HG03139 (cell line): Measurements from ENCODE around the gene GPRC5C.
A peak's percentile ranks its signal among the peaks of the same experiment; 100 is the strongest.

ENCODE experiments used
- ATAC-seq: cut with Tn5 transposase; IDR thresholded peaks from one replicate; pipeline ENCODE4 v1.9.1; 2021; ENCODE audit not compliant: unreplicated experiment

GPRC5C gene

DNA sequence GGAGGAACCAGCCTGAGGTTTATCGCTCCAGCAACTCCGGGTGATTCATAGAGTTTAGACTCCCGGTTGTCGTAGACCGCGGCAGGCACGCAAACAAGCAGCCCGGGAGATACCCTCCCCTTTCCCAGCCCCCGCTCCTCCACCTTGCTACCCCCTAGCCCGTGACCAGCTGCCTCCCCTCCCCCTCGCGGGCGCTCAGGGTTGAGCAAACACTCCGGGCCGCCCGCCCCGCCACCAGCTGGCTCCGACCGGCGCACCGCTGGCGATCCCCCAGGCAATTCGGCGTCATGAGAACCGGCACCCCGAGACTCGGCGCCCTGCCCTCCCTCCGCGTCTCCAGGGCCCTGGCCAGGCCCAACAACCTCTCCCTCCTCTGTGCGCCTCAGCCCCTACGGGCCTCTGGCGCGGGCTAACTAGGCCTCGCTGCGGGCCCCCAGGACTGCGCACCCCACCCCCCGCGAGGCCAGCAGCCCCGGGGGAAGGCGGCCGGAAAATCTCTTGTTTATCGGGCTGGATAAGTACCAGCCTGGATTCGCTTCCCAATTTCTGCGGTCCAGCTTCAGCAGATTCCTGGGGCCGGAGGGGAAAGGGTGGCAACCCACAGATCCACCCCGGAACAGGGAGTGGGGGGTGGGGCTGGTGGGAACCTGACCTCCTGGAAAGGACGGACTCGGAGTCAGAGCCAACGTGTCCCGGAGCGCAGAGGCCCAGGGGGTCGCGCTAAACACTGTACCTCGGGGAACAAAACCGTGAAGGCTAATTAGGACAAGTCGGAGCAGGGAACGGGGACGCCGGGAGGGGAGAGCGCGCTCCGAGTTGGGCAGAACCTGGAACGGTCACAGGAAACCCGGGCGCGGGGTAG is 951 bp upstream of the GPRC5C start:
- ATAC-seq, result peak; percentile 49

DNA sequence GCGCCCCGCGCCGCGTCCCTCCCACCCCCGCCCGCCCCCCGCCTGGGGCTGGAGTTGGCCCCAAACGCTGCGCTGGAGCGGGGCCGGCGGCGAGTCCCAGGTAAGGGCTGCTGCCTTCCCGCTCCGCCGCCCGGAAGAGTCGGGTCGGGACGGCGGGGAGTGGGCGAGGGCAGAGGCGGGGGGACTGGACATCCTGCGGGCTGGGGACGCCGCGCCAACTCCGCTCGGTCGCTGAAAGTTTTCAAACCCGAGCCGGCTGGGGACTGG is 469 bp downstream of the GPRC5C start:
- ATAC-seq, result no peak

DNA sequence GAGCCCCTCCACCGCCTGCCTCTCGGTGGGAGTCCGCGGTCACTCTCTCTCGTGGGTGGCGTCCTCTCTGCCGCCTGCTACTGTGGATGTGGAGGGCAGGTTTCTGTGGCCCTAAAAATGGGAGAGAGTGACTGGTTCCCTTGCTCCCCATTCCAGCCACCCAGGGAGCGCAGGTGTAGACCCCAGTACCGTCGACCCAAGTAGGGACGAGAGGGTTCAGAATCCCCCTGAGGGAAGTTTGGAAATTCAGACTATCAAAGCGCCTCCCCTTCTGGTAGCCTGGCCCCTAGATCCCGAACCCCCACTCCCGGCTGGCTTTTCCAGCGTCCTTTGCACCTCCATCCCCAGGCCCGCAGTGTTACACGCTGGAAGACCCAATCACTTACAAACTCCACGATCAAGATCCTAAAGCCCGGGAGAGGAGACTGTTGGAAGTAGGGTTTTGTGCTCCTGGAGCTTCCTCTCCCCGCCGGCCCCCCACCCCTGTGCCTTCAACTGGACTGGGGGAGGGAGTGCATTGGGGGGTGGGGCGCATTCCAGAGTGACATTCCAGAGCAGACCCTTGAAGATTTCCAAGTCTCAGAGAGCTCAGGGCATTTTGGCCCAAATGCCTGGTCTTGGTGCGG is 991 bp downstream of the GPRC5C start:
- ATAC-seq, result no peak

DNA sequence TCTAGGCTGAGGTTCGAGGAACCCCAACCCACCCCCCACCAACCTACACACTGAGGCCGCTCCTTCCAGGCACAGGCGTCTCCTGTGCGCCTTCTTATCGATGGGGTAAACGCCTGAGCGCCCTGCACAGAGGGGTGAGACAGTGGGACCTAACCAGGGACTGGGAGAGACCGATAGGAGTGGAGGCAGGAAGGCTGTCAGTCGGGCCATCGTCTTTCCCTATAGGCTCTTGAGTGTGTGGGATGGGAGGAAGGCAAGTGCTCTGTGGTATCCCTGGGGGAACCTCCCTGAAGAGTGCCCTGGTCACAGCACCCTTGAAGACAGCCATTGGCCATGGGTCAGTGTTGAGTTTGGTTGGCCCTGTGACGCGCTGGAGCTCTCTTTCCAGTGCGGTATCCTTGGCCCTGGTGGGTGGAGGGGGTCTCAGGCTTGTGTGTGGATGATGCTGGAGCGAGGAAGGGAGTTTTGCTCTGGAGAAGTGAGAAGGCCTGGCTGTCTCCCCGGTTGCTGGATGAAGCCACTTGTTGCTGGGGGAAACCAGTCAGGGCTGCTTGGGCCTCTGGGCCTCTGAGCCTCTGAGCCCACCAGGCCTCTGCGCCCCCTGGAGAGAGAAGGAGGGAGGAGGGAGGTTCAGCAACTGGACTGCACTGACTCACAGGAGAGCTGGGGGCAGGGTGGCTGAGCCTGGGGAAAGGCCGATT is 1.7 kb downstream of the GPRC5C start:
- ATAC-seq, result no peak

DNA sequence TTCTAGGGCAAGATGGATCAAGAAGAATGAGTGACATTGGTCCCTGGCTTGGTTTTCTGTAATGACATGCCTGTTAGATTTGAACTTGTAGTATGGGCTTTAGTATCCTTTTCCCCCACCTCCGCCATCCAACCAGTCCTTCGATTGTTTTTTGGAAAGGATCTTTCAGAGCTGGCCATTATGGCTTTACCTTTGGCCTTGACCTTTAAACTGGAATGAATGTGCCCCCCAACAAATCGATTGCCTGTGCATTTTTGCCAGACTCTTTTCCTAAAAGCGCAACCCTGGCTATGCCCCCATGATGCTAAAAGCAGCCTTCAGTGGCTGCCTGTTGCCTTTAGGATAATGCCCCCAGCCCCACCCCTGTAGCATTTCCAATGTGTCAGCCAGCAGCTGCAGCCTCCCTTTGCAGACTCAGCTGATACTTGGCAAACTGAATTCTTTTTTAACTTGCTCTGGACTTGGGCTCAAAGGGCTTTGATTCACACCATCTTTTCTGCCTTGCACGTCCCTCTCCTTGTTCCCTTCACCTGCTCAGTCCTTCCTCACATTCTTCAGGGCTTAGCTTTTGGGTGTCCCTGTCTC is 4.0 kb downstream of the GPRC5C start:
- ATAC-seq, result no peak

DNA sequence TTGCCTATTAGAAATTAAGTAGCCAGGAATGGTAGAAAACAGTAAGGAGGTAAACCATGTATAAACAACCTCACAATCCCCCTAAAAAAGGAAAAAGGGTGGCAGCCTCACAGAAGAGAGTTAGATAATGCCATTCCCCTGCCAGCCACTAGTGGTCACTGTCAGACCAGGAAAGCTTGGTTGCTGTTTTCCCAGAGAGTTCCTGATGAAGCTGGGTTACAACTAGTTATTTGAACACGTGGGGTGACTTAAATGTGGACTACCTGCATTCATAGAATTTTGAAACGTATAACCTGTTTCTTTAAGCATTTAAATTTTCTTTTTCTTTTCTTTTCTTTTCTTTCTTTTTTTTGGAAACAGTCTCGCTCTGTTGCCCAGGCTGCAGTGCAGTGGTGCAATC is 5.8 kb downstream of the GPRC5C start:
- ATAC-seq, result no peak

DNA sequence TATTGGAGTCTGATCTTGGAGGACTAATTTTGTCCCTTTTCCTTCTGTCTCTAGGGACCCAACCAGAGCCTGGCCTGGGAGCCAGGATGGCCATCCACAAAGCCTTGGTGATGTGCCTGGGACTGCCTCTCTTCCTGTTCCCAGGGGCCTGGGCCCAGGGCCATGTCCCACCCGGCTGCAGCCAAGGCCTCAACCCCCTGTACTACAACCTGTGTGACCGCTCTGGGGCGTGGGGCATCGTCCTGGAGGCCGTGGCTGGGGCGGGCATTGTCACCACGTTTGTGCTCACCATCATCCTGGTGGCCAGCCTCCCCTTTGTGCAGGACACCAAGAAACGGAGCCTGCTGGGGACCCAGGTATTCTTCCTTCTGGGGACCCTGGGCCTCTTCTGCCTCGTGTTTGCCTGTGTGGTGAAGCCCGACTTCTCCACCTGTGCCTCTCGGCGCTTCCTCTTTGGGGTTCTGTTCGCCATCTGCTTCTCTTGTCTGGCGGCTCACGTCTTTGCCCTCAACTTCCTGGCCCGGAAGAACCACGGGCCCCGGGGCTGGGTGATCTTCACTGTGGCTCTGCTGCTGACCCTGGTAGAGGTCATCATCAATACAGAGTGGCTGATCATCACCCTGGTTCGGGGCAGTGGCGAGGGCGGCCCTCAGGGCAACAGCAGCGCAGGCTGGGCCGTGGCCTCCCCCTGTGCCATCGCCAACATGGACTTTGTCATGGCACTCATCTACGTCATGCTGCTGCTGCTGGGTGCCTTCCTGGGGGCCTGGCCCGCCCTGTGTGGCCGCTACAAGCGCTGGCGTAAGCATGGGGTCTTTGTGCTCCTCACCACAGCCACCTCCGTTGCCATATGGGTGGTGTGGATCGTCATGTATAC is 8.0 kb downstream of the GPRC5C start:
- ATAC-seq, result no peak

DNA sequence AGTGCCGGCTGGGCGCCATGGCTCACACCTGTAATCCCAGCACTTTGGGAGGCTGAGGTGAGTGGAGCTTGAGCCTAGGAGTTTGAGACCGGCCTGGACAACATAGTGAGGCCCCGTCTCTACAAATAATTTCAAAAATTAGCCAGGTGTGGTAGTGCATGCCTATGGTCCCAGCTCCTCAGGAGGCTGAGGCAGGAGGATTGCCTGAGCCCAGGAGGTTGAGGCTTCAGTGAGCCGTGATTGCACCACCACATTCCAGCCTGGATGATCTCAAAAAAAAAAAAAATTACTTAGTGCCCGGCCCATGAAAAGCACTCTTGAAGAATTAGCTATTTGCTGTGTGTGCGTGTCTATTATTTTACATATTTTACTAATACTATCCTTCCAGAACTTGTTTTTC is 9.6 kb downstream of the GPRC5C start:
- no peak for ATAC-seq

DNA sequence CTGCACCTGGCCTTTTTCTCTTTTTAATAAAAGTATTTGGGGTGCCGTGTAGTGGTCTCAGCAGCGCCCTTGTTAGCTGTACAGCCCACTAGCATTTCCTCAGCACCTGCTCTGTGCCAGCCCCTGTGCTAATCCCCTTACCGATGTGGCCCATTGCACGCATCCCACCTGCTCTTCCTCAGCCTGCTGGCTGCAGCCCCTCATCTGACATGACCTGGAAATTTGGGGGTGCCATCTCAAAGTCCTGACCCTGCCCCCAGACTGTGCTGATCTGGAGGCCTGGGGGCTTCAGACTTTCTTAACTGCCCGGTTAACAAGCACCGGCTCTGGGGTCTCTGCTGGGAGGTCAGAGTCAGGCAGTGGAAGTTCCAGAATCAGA is 10.4 kb downstream of the GPRC5C start:
- ATAC-seq, result no peak

DNA sequence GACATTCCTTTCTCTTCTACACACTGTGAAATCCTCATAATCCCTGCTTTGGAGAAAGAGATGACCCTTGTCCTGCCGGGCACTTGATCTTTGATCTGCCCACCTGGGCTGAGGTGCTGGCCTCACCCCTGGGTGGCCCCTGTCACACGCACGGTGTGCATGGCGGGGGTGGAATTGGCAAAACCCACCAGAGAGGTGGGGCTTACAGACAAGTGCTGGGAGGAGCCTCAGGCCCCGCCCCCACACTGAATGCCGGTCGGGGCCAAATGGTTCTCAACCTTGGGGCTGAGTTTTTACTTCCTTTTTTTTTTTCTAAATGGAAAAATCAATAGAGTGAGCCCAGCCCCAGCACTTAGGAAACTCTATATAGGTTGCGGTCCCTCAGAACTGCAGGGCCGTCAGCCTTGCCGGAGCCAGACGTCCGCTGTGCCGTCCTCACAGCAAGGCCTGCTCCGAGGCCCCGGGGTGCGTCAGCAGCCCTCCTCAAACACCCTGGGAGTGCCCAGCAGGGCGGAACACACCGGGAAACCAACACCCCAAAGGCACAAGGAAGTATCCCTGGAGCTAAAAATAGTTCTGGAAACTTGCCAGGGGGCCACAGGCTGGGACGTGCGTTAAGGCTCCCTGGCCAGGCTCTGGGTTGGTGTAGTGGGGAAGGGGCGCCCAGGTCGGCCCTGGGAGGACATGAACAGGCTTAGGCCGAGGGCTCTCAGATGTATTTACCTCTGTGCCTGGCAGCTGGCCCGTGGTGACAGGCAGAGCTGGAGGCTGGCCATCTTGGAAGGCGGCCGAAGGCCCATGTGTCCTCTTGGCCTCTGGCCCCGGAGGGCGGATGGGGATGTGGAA is 11.0 kb downstream of the GPRC5C start:
- peak; percentile 67 for ATAC-seq

DNA sequence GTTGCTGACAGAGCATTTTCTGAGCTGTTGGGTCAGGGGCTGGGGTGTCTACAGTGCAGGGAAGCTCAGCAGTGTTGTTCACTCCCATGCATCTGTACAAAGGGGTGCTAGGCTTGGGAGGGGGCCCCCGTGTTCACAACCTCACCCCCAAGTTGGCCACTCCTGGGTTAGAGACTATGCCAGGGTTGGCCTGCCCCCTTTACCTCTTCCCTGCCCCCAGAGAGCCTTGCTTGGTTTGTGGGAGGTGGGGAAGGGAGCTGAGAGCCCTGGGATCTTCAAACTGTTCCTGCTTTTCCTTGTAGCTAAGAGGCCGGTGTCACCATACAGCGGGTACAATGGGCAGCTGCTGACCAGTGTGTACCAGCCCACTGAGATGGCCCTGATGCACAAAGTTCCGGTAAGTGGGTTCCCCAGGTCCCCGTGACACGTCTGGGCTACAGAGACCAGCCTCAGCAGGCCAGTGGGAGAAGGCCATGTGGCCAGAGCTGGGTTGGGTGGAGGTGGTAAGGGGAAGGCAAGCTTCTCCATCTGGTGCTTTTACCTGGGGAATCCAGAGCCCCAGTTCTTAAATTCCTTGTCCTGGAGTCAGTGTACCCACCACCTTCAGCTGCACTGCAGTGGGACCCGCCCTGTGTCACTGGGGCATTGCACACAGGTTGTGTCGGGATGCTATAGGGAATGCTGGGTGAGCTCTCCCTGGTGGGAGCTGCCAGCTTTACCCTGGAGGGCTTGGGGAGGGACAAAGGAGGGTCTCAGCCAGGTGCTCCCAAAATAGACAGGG is 11.8 kb downstream of the GPRC5C start:
- no peak for ATAC-seq

DNA sequence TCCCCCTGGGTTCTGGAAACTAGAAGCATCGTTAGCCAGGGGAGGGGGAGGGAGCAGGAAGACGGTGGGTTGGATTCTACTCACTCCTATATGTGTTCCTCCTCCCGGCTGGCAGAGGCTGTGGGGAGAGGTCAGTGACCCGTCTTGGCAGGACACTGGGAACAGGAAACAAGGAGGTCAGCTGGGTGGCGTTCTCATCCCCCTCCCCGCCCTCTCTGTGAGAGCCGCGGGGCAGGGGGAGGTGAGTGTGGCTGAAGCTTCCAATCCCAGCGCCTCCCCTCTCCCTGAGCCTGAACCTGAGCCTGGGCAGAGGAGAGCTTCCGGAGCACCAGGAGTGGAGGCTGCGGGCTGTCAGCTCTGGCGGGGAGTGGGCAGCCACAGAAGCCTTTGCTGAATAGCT is 12.5 kb downstream of the GPRC5C start:
- ATAC-seq, result no peak

DNA sequence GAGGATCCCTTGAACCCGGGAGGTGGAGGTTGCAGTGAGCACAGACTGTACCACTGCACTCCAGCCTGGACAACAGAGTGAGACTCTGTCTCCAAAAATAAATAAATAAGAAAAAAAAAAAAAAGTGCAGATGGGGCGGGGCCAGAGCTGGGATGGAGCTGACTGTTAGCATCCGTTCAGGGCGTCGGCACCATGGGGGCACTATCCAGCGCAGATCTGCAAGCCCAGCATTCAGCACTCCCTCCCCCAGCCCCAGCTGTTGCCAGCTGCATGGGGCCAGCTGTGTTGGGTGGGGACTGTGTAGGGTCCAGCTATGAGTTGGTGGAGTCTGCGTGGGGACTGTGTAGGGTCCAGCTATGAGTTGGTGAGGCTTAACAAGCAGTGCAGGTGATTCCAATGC is 13.3 kb downstream of the GPRC5C start:
- ATAC-seq, result no peak

DNA sequence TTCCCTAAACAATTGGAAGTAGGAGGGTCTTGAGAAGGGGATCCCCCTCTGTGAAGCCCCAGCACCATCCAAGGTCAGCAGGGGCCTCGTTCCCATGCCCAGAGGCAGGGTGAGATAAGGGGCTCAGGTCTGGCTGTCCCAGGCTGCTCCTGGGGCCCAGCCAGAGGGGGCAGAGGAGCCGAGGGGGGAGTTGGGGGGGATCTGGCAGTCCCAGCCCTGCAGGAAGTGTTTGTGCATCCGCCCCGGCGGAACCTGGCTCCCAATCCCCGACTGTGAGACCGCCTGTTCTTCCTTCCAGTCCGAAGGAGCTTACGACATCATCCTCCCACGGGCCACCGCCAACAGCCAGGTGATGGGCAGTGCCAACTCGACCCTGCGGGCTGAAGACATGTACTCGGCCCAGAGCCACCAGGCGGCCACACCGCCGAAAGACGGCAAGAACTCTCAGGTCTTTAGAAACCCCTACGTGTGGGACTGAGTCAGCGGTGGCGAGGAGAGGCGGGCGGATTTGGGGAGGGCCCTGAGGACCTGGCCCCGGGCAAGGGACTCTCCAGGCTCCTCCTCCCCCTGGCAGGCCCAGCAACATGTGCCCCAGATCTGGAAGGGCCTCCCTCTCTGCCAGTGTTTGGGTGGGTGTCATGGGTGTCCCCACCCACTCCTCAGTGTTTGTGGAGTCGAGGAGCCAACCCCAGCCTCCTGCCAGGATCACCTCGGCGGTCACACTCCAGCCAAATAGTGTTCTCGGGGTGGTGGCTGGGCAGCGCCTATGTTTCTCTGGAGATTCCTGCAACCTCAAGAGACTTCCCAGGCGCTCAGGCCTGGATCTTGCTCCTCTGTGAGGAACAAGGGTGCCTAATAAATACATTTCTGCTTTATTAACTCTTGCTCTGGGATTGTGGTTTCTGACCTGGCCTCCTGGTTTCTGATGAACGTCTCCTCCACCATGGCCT is 14.9 kb downstream of the GPRC5C start:
- no peak for ATAC-seq

DNA sequence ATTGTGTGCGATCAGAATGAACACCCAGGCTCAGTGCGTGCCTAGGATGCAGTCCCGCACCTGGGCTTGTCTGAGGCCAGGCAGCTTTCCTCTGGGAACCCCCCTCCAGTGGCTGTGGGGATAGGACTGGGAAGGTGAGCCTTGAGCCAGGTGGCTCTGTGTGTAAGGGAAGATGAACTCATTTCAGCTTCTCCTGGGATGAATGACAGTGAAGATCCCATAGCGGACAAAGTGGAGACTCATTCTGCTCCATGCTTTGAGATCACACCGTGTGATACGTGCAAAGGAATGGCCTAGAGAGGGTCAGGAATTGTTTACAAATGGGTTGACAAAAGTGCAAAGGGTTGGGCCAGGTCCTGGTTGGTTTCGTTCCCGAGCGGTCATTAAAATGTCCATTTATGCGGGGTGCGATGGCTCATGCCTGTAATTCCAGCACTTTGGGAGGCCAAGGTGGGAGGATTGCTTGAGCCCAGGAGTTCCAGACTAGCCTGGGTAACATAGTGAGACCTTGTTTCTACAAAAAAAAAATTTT is 15.8 kb downstream of the GPRC5C start:
- no peak for ATAC-seq

DNA sequence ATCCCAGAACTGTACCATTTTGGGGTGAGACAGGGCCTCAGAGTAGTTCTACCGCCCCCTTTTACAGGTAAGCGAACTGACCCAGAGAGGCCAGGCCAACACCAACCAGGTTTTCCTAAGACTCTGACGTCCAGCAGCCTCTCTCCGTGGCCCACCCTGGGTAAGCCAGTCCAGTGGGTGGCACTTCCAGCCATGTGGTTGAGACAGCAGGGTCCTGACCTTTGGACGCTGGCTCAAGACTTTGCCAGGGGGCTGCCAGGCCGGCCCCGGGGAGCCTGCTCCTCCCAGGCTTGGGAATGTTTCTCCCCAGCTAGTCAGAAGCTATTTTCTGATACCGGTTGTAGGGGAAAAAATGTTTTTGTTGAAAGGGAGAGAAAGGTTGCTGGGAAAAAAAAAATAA is 16.9 kb downstream of the GPRC5C start:
- no peak for ATAC-seq

DNA sequence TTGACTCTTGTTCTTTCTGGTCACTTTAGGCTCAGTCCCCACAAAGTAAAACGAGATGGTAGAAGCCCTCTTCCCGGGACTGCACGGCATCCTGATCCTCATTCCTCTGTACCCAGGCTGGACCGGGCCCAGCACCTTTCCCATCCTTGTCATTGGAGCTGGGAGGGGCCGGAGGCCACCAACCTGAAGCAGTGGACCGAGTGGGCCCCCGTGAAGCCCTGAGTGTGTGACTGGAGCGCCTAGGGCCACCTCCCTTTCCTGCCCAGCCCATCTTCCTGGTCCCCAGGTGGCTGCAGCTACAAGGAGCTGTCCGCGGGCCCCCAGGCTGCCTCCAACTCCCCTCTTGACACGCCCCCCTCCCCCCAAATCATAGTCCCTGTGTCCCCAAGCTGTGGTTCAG is 17.4 kb downstream of the GPRC5C start:
- ATAC-seq, result no peak

DNA sequence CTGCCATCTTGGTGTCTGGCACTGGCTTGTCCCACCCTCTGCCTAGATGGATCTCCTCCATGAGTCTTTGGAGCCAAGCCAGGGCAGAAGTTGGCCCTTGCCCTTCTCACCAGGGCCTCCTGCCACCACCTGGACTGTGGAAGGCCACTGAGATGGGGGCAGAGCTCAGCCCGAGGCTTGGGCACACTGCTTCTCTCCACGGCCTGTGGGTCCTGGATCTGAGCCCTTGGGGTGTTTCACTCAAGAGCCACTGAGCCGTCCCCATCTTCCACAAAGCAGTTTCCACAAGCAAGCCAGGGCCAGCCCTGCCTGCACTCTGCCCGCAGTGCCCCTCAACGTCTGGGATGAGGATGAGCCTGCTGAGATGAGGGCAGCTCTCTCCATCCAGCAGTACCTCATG is 17.9 kb downstream of the GPRC5C start:
- no peak for ATAC-seq
